OCI-M1 (cell line): ENCODE data around the gene JCAD.

Experiments used
- DNase-seq: peaks from one replicate; lab custom pipeline; 2025; lab: John Stamatoyannopoulos, UW

JCAD gene

GRCh38 chr10:30074090-30074489, 14.7 kb upstream of the JCAD start:
- DNase-seq = no peak

GRCh38 chr10:30073767-30074060, 14.3 kb upstream of the JCAD start:
- no peak for DNase-seq

- no peak for DNase-seq
Measured at GRCh38 chr10:30073045-30073766, 13.8 kb upstream of the JCAD start.

- no peak for DNase-seq
Measured at GRCh38 chr10:30072068-30072467, 12.7 kb upstream of the JCAD start.

GRCh38 chr10:30070001-30070685, 10.8 kb upstream of the JCAD start:
- peak; percentile 89 for DNase-seq

- DNase-seq = no peak
Measured at GRCh38 chr10:30068492-30069223, 9.3 kb upstream of the JCAD start.

GRCh38 chr10:30063099-30063498, 3.7 kb upstream of the JCAD start:
- no peak for DNase-seq

GRCh38 chr10:30062582-30062981, 3.2 kb upstream of the JCAD start:
- no peak for DNase-seq

GRCh38 chr10:30062090-30062489, 2.7 kb upstream of the JCAD start:
- no peak for DNase-seq

- no peak for DNase-seq
Measured at GRCh38 chr10:30058570-30059132, 735 bp downstream of the JCAD start.

GRCh38 chr10:30057894-30058556, 1.4 kb downstream of the JCAD start:
- DNase-seq = no peak

- DNase-seq = no peak
Measured at GRCh38 chr10:30057421-30057841, 2.0 kb downstream of the JCAD start.

- DNase-seq = no peak
Measured at GRCh38 chr10:30056767-30057355, 2.5 kb downstream of the JCAD start.

GRCh38 chr10:30056281-30056680, 3.1 kb downstream of the JCAD start:
- DNase-seq = no peak

GRCh38 chr10:30055226-30055662, 4.1 kb downstream of the JCAD start:
- no peak for DNase-seq

- DNase-seq = no peak
Measured at GRCh38 chr10:30052062-30052461, 7.3 kb downstream of the JCAD start.

- no peak for DNase-seq
Measured at GRCh38 chr10:30051220-30051619, 8.2 kb downstream of the JCAD start.

- DNase-seq = no peak
Measured at GRCh38 chr10:30050411-30050810, 9.0 kb downstream of the JCAD start.

- no peak for DNase-seq
Measured at GRCh38 chr10:30048768-30049517, 10.4 kb downstream of the JCAD start.

GRCh38 chr10:30047924-30048531, 11.4 kb downstream of the JCAD start:
- no peak for DNase-seq

- no peak for DNase-seq
Measured at GRCh38 chr10:30047430-30047829, 12.0 kb downstream of the JCAD start.
